HG03060 (cell line): ENCODE data around the gene NSMCE1.

ENCODE experiments used
- ATAC-seq: cut with Tn5 transposase; IDR thresholded peaks from one replicate; pipeline ENCODE4 v1.9.1; 2021; ENCODE audit warnings: low read depth, moderate number of reproducible peaks; ENCODE audit not compliant: unreplicated experiment

Gene NSMCE1

GRCh38 chr16:27268376-27269299, at the start of gene NSMCE1:
NSMCE1 (minus strand) TSS chr16:27268772; CDS start chr16:27257570, 11,202 bp downstream.
- ATAC-seq: peak; percentile 91

GRCh38 chr16:27317738-27318391, 49.3 kb upstream of the NSMCE1 start:
- no peak for ATAC-seq

GRCh38 chr16:27317320-27317719, 48.7 kb upstream of the NSMCE1 start:
- no peak for ATAC-seq

- no peak for ATAC-seq
Measured at GRCh38 chr16:27316038-27316680, 47.6 kb upstream of the NSMCE1 start.

- ATAC-seq: no peak
Measured at GRCh38 chr16:27315333-27316037, 46.9 kb upstream of the NSMCE1 start.

GRCh38 chr16:27314986-27315332, 46.4 kb upstream of the NSMCE1 start:
- no peak for ATAC-seq

GRCh38 chr16:27314161-27314723, 45.7 kb upstream of the NSMCE1 start:
- no peak for ATAC-seq

GRCh38 chr16:27313422-27314160, 45.0 kb upstream of the NSMCE1 start, which contains the start of gene IL4R:
IL4R (plus strand) TSS chr16:27313974; CDS start chr16:27340204, 26,230 bp downstream.
- no peak for ATAC-seq

- no peak for ATAC-seq
Measured at GRCh38 chr16:27312580-27313421, 44.2 kb upstream of the NSMCE1 start.

- ATAC-seq: no peak
Measured at GRCh38 chr16:27311897-27312303, 43.3 kb upstream of the NSMCE1 start.

GRCh38 chr16:27311448-27311830, 42.9 kb upstream of the NSMCE1 start:
- no peak for ATAC-seq

- ATAC-seq: no peak
Measured at GRCh38 chr16:27310576-27311447, 42.2 kb upstream of the NSMCE1 start.

- no peak for ATAC-seq
Measured at GRCh38 chr16:27308792-27309191, 40.2 kb upstream of the NSMCE1 start.

- no peak for ATAC-seq
Measured at GRCh38 chr16:27305839-27306442, 37.4 kb upstream of the NSMCE1 start.

- no peak for ATAC-seq
Measured at GRCh38 chr16:27304881-27305745, 36.5 kb upstream of the NSMCE1 start.

- ATAC-seq: no peak
Measured at GRCh38 chr16:27304102-27304501, 35.5 kb upstream of the NSMCE1 start.
